Measurements from ENCODE around the gene HPSE2.

GRCh38 chr10:98577168-98577567, 658.5 kb downstream of the HPSE2 start:
- TF ChIP-seq YY1 (IDR thresholded peaks at IDR 0.05; ENCODE audit: insufficient read depth, insufficient read length) (no peak), ZNF274 (IDR thresholded peaks at IDR 0.05; ENCODE audit: low read depth, low read length) (no peak), SUZ12 (IDR thresholded peaks at IDR 0.05; ENCODE audit: extremely low read depth, insufficient read depth, insufficient read length) (no peak)

All from NT2/D1 (cell line).